Endodermal cell (in vitro differentiated cells): Measurements from ENCODE around the gene GABRR1. TPM values are rescaled to one million over a fixed set of nuclear protein-coding genes. Genes with fewer than 3 reads are reported as not detected.

ENCODE experiments used
- DNase-seq: peaks from one replicate; pipeline ENCODE4 v3.0.0-alpha.2; 2017
- H3K27ac ChIP-seq: 2 replicates; pipeline ENCODE4 v1.5.1; 2013; ENCODE audit warnings: mild to moderate bottlenecking, low read depth, low read length, moderate library complexity
- H3K27me3 ChIP-seq: 2 replicates; pipeline ENCODE4 v1.6.1; 2013; ENCODE audit warnings: mild to moderate bottlenecking, low read length, moderate library complexity; ENCODE audit not compliant: insufficient read depth, control insufficient read depth, poor library complexity, severe bottlenecking
- H3K36me3 ChIP-seq: 2 replicates; pipeline ENCODE4 v1.7.0; 2013; ENCODE audit warnings: mild to moderate bottlenecking, low read length, moderate library complexity; ENCODE audit not compliant: control insufficient read depth, insufficient read depth
- H3K4me1 ChIP-seq: one replicate; pipeline ENCODE4 v1.7.0; 2013; ENCODE audit warnings: low read length; ENCODE audit not compliant: control insufficient read depth, insufficient read depth
- H3K4me3 ChIP-seq: 2 replicates; pipeline ENCODE4 v1.5.1; 2013; ENCODE audit warnings: mild to moderate bottlenecking, low read length, moderate library complexity
- H3K9ac ChIP-seq: 2 replicates; pipeline ENCODE4 v1.6.1; 2013; ENCODE audit warnings: mild to moderate bottlenecking, low read length, moderate library complexity; ENCODE audit not compliant: poor library complexity, severe bottlenecking; ENCODE audit errors: extremely low read depth
- H3K9me3 ChIP-seq: 2 replicates; pipeline ENCODE4 v1.6.1; 2013; ENCODE audit warnings: mild to moderate bottlenecking, low read length, moderate library complexity; ENCODE audit not compliant: control insufficient read depth
- H3K27ac Mint-ChIP-seq: 2 replicates; pipeline ENCODE4 v1.8.0; 2020; ENCODE audit warnings: mixed read lengths
- H3K27me3 Mint-ChIP-seq: 2 replicates; pipeline ENCODE4 v1.8.0; 2021; ENCODE audit warnings: mild to moderate bottlenecking, mixed read lengths; ENCODE audit not compliant: insufficient read depth
- H3K36me3 Mint-ChIP-seq: 2 replicates; pipeline ENCODE4 v1.8.0; 2020; ENCODE audit warnings: low read depth, mixed read lengths
- H3K4me1 Mint-ChIP-seq: 2 replicates; pipeline ENCODE4 v1.8.0; 2020; ENCODE audit warnings: mixed read lengths
- H3K4me3 Mint-ChIP-seq: 2 replicates; pipeline ENCODE4 v1.8.0; 2020; ENCODE audit warnings: mild to moderate bottlenecking, moderate library complexity, mixed read lengths
- H3K9me3 Mint-ChIP-seq: 2 replicates; pipeline ENCODE4 v1.8.0; 2020; ENCODE audit warnings: mild to moderate bottlenecking, mixed read lengths
- CTCF ChIP-seq: fragments of 200-600 bp; sonication (generic); conservative IDR thresholded peaks from 2 replicates; pipeline ENCODE4 v1.5.0; 2021; ENCODE audit warnings: antibody characterized with exemption, mild to moderate bottlenecking
- WGBS, 2 experiments: methylation state at CpG; one replicate each; pipeline versions ENCODE4 v1.1.5 to v1.1.7; 2013; ENCODE audit warnings: missing lambda C conversion rate in 2 of 2, mixed read lengths in 1 of 2; ENCODE audit not compliant: insufficient coverage in 1 of 2, insufficient read length in 1 of 2; 5-methylcytosine and 5-hydroxymethylcytosine counted together
- total RNA-seq, 2 donors: library from RNA; stranded (reverse); fragmentation: NEBNext Ultra II Directional in 1 of 2; extraction: Animal tissue kit (Norgen Biotek cat#: 25700) in 1 of 2; gene quantifications; 2 replicates in 1 of 2; 3 replicates in 1 of 2; pipeline ENCODE4 v1.2.1, GENCODE V29; 2021

The GABRR1 gene
- total RNA-seq, 2 donors from 2014 or later = 0.46 TPM; not detected in 1

DNA sequence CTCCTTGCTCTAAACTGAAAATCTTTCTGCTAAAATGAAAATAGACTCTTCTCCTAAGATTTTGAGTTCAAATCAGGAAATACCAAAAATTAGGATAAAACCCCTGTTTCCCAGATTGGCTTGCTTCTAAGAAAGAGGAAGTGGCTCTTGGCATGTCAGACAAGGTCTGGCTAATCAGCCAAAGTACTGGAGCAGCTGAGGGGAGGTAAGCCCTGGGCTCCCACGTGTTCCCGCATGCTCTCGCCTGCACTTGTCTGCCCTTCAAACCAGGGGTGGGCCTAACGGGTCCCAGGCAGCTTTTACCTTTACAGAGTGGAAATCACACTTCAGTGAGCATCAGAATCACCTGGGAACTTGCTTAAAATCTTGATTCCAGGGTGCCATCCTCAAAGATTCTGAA lies 43.2 kb upstream of the GABRR1 start:
- TF ChIP-seq CTCF = no peak
- no peak overlapping the region for H3K9ac ChIP-seq
- H3K9me3 ChIP-seq = no peaks in the 10 kb centered on the region
- Mint-ChIP-seq H3K4me3 (no peak overlapping the region), H3K27ac (no peak overlapping the region), H3K4me1 (no peaks in the 10 kb centered on the region), H3K27me3 (no peaks in the 10 kb centered on the region), H3K36me3 (no peaks in the 10 kb centered on the region), H3K9me3 (no peaks in the 10 kb centered on the region)
- no peaks in the 10 kb centered on the region for H3K36me3 ChIP-seq
- H3K4me1 ChIP-seq = no peaks in the 10 kb centered on the region
- WGBS, 2 experiments = 81 to 94% methylated on average over 4 of the region's 4 CpGs
- no peaks in the 10 kb centered on the region for H3K27me3 ChIP-seq
- H3K27ac ChIP-seq = no peak overlapping the region
- no peak for DNase-seq
- no peak overlapping the region for H3K4me3 ChIP-seq

DNA sequence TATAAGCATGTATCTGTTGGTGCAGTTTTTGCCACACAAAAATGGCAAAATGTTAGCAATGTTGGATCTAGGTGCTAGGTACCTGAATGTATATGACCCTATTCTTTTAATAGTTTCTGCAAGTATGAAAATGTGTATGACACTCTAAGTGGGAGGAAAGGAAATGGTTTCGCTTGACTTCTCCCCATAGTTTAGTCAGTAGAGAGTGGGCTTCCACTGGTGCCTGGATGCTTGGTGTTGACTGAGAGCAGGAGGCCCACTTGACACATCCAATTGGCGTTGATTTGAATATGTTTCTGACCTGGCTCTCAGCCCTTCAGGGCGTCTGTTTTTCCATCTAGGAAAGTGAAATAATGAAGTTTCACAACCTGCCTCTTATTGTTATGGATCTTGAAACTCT lies 41.8 kb upstream of the GABRR1 start:
- H3K4me3 ChIP-seq = no peak overlapping the region
- WGBS, 2 experiments = 93% methylated on average over 3 of the region's 3 CpGs; no CpG with 5 or more reads in 1 of the 2 experiments
- H3K4me3 Mint-ChIP-seq = no peak overlapping the region
- H3K27me3 ChIP-seq = no peaks in the 10 kb centered on the region
- H3K9me3 ChIP-seq = no peaks in the 10 kb centered on the region
- no peaks in the 10 kb centered on the region for H3K36me3 ChIP-seq
- H3K4me1 ChIP-seq = no peaks in the 10 kb centered on the region
- no peaks in the 10 kb centered on the region for H3K9me3 Mint-ChIP-seq
- no peaks in the 10 kb centered on the region for H3K36me3 Mint-ChIP-seq
- no peak overlapping the region for H3K27ac Mint-ChIP-seq
- no peaks in the 10 kb centered on the region for H3K27me3 Mint-ChIP-seq
- no peak overlapping the region for H3K9ac ChIP-seq
- no peak overlapping the region for H3K27ac ChIP-seq
- DNase-seq = no peak
- H3K4me1 Mint-ChIP-seq = no peaks in the 10 kb centered on the region
- no peak for TF ChIP-seq CTCF

DNA sequence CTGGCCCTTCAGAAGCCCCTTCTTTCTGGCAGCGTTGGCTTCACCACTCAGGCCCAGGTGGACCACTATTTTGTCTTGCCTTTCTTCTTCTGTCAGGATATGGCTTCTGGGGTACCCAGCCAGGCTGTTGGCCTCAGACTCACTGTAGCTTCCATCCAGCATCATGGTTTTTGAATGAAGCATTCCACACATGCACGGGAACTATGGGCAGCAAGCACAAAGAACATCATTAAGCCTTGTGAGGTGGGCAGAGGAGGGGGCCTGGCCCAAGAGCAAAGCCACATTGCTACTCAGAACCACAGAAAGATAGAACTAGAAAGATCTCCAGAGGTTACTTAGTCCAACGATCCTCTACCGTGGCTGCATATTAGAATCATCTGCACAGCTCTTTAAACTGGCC lies 40.6 kb upstream of the GABRR1 start:
- Histone ChIP-seq H3K36me3 (no peaks in the 10 kb centered on the region), H3K4me3 (no peak overlapping the region), H3K9me3 (no peaks in the 10 kb centered on the region), H3K27ac (no peak overlapping the region), H3K27me3 (no peaks in the 10 kb centered on the region), H3K4me1 (no peaks in the 10 kb centered on the region), H3K9ac (no peak overlapping the region)
- WGBS, 2 experiments = 92 to 100% methylated on average over 3 to 4 of the region's 4 CpGs
- DNase-seq = no peak
- H3K4me1 Mint-ChIP-seq = no peaks in the 10 kb centered on the region
- no peaks in the 10 kb centered on the region for H3K9me3 Mint-ChIP-seq
- H3K27ac Mint-ChIP-seq = no peak overlapping the region
- H3K27me3 Mint-ChIP-seq = no peaks in the 10 kb centered on the region
- no peak overlapping the region for H3K4me3 Mint-ChIP-seq
- TF ChIP-seq CTCF = no peak
- no peaks in the 10 kb centered on the region for H3K36me3 Mint-ChIP-seq
